KOPT-K1 (cell line): ENCODE results near the gene TBX2.
"Not testable (repeated sequence)": the region's sequence is repeated elsewhere in the genome, so short reads cannot be mapped to it uniquely, and the experiment has no call there.

Source experiments
- H3K27ac ChIP-seq: fragments of 200-600 bp; sonication (generic); 2 replicates; pipeline ENCODE4 v1.5.1; 2016; ENCODE audit warnings: antibody characterized with exemption, mild to moderate bottlenecking, low read depth, low read length; ENCODE audit not compliant: poor library complexity, severe bottlenecking
- H3K36me3 ChIP-seq: fragments of 200-600 bp; sonication (generic); 2 replicates; pipeline ENCODE4 v1.5.1; 2017; ENCODE audit warnings: antibody characterized with exemption, mild to moderate bottlenecking, low read length, moderate library complexity; ENCODE audit not compliant: insufficient read depth
- H3K9me3 ChIP-seq: fragments of 200-600 bp; sonication (generic); 2 replicates; pipeline ENCODE4 v1.5.1; 2017; ENCODE audit warnings: antibody characterized with exemption, low read length, mild to moderate bottlenecking; ENCODE audit not compliant: insufficient read depth, poor library complexity, severe bottlenecking

The TBX2 gene

DNA sequence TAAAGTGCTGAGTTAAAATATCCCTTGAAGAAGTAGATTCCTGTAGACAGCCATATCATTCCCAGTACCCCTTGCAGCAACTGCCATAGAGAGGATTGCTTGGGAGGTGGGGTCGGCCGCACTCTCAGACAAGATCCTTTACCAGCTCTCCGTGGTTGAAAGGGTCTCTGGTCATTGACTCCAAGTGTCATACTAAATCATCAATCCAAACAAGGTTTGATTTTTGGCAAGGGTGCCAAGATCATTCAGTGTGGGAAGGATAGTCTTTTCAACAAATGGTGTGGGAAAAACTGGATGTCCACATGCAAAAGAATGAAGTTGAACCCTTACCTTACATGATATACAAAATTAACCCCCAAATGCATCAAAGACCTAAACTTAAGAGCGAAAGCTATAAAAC is 21.8 kb downstream of the TBX2 start:
- H3K9me3 ChIP-seq: no peaks in the 10 kb centered on the region
- no peak overlapping the region for H3K27ac ChIP-seq
- H3K36me3 ChIP-seq: no peaks in the 10 kb centered on the region

DNA sequence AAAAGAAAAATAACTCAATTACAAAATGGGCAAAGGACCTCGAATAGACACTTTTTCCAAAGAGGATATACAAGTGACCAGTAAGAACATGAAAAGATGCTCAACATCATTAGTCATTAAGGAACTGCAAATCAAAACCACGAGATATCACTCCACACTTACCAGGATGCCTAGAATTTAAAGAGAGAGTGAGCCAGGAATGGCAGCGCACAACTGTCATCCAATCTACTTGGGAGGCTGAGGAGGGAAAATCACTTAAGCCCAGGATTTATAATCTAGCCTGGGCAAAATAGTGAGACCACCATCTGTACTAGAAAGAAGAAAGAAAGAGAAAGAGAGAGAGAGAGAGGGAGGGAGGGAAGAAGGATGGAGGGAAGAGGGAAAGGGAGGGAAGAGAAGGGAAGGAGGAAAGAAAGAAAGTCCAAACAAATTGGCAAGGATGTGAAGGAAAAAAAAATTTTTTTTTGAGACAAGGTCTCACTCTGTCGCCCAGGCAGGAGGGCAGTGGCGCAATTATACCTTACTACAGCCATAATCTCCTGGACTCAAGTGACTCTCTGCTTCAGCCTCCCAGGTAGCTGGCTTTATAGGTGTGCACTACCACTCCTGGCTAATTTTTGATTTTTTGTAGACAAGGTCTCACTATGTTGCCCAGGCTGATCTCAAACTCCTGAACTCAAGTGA is 22.6 kb downstream of the TBX2 start:
- no peaks in the 10 kb centered on the region for H3K36me3 ChIP-seq
- no peak overlapping the region for H3K27ac ChIP-seq
- no peaks in the 10 kb centered on the region for H3K9me3 ChIP-seq

DNA sequence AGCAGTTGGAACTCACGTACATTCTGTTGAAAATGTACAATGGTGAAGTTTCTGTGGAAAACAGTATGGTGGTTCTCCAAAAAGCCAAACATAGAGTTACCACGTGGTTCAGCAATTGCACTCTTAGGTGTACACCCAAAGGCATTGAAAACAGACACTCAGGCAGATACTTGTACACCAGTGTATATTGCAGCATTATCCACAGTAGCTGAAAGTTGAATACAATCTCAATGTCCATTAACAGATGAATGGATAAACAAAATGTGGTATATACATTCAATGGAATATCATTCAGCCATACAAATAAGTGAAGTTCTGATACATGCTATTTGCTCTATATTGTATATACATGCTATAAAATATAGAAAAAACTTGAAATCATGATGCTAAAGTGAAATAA is 23.2 kb downstream of the TBX2 start:
- H3K9me3 ChIP-seq: no peaks in the 10 kb centered on the region
- H3K36me3 ChIP-seq: no peaks in the 10 kb centered on the region
- no peak overlapping the region for H3K27ac ChIP-seq

DNA sequence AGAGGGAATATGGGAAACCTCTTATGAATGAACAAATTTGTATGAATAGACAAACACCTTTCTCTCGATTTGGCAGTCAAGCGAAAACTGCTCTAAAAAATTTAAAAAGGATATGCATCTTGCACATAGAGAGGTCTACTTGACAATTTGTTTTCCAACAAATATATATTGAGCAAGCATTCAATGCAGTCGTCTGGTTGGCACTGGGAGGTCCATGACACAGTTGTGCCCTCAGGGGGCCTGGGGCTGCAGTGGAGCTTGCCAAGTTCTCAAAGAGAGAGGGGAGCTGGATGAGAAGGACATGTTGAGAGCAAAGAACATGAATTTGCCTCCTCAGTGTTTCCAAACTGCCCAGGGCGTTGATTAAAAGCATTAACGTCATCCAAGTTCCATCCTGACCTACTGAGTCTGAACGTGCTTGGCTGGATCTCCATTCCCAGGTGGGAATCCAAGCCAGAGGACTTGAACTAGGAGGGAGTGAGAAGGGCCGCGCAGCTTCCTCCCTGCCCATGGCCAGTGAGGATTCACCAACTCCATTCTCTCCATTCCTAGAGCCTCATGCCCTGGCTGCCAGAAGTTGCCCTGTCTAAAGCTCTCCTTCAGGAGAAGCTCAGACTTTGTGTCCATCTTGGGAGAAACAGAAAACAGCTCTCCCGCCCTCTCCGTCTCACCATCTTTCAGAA is 24.5 kb downstream of the TBX2 start:
- Histone ChIP-seq H3K36me3 (no peaks in the 10 kb centered on the region), H3K27ac (no peak overlapping the region), H3K9me3 (no peaks in the 10 kb centered on the region)

DNA sequence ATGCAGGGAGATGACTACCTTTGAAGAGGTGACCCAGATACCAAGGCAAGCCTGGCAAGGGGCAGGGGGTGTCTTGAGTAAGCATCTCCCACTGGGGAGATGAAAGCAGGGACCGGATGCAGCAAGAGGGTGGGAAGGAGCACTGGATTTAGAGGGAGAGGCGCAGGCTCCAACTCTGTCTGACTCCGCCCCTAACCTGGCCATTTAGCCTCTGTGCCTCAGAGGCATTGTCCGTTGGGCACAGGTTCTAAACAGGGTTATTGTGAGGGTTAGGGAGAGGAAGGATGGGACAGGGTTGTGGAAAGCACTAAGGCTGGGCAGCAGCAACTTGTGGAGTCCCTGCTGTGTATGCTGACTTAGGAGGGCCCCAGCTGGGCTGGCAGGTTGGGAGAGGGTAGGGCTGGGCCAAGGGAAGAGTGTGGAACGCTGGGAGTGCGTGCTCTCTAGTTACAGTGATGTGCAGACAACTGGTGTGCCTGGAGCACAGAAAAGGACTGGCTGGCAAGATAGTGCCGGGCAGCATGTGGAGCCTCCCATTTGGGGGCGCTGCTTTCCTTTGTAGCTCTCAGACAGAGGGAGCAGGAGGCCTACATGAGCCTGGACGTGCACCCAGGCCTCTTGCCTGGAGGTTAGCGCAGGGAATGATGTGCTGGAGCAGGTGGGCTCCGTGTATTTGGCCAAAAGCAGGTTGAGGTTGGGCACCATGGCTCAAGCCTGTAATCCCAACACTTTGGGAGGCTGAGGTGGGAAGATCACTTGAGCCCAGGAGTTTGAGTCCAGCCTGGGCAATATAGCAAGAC is 26.2 kb downstream of the TBX2 start:
- Histone ChIP-seq H3K36me3 (no peaks in the 10 kb centered on the region), H3K27ac (no peak overlapping the region), H3K9me3 (no peaks in the 10 kb centered on the region)

DNA sequence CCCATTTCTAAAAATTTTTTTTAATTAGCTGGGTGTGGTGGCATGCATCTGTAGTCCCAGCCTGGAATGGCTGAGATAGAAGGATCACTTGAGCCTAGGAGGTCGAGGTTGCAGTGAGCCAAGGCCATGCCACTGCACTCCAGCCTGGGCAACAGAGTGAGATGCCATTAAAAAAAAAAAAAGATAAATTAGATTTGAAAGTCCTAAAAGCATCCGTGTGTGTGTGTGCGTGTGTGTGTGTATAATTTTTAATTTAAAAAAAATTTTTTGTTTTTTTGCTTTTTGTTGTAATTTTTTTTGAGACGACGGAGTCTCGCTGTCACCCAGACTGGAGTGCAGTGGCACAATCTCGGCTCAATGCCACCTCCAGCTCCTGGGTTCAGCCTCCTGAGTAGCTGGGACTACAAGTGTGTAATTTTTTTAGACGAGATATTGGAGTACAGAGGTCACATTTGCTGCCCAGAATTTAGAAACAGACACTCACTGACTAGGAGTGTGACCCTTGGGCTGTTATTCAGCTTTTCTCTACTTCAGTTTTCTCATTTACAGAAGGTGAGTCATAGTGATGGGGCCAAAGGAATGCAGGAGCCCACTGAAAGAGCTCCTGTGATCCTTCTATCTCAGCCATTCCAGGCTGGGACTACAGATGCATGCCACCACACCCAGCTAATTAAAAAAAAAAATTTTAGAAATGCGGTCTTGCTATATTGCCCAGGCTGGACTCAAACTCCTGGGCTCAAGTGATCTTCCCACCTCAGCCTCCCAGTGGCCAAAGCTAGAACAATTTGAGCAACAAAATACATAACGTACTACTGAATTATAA is 27.1 kb downstream of the TBX2 start:
- no peaks in the 10 kb centered on the region for H3K9me3 ChIP-seq
- no peaks in the 10 kb centered on the region for H3K36me3 ChIP-seq
- H3K27ac ChIP-seq: no peak overlapping the region

DNA sequence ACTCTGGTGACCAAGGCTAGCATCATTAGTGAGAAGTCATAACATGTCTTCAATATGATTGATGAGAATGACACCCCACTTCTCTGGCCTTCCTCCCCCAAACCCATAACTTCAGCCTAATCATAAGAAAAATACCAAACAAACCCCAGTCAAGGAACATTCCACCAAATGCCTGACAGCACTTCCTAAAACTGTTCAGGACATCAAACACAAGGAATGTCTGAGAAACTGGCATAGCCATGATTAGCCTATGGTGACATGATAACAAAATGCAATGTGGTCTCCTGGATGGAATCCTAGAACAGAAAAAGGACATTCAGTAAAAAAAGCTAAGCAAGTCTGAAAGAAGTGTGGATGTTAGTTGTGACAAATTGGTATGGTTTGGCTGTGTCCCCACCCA is 27.9 kb downstream of the TBX2 start:
- H3K9me3 ChIP-seq: no peaks in the 10 kb centered on the region
- H3K36me3 ChIP-seq: no peaks in the 10 kb centered on the region
- no peak overlapping the region for H3K27ac ChIP-seq

- Histone ChIP-seq H3K27ac (no peak overlapping the region), H3K36me3 (no peaks in the 10 kb centered on the region), H3K9me3 (no peaks in the 10 kb centered on the region)
Observed at GRCh38 chr17:61429274-61429673, 29.6 kb downstream of the TBX2 start.

- not testable (repeated sequence) for H3K9me3 ChIP-seq, H3K27ac ChIP-seq, H3K36me3 ChIP-seq
Observed at GRCh38 chr17:61429831-61430230, 30.2 kb downstream of the TBX2 start.

DNA sequence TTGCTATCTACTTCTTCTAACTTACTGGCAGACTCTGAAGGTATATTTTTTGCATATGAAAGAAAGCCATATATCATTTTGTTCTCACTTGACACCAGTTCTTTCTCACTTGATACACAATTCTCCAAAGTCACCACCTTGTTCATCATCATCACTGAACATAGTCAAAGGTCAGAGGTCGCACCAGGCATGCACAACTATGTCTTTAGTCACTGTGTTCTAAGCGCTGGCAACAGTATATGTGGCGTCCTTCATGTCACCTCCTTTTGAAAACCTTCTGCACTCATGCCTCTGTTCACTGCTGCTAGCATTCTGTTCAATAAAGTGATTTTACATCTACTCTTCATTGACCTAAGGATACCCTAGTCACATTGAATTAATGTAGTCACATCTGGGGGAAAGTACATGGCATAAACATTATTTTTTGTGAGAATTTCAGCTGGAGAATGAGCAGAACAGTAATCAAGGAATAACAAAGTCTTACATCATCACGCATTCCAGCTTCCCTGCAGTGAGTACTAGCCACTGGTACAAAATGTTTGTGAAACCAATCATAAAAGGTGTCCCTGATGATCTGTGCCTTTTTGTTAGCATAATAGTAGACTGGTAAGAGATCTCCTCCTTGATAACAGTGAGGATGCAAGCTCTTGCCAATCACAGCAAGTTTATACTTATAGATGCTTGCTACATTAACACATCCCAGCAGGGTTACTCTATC is 32.1 kb downstream of the TBX2 start:
- no peaks in the 10 kb centered on the region for H3K36me3 ChIP-seq
- H3K9me3 ChIP-seq: peaks cover 14% of the 10 kb centered on the region
- H3K27ac ChIP-seq: no peak overlapping the region

GRCh38 chr17:61436273-61436672 is 36.6 kb downstream of the TBX2 start:
- H3K36me3 ChIP-seq: no peaks in the 10 kb centered on the region
- H3K27ac ChIP-seq: no peak overlapping the region
- H3K9me3 ChIP-seq: peaks cover 44% of the 10 kb centered on the region

GRCh38 chr17:61436995-61437704 is 37.5 kb downstream of the TBX2 start:
- Histone ChIP-seq H3K27ac (no peak overlapping the region), H3K9me3 (peaks cover 44% of the 10 kb centered on the region), H3K36me3 (no peaks in the 10 kb centered on the region)

- Histone ChIP-seq H3K9me3 (peaks cover 38% of the 10 kb centered on the region), H3K36me3 (no peaks in the 10 kb centered on the region), H3K27ac (no peak overlapping the region)
Observed at GRCh38 chr17:61440697-61441096, 41.1 kb downstream of the TBX2 start.

GRCh38 chr17:61441507-61441906 is 41.9 kb downstream of the TBX2 start:
- not testable (repeated sequence) for H3K27ac ChIP-seq, H3K36me3 ChIP-seq
- H3K9me3 ChIP-seq: peaks cover 31% of the 10 kb centered on the region
